ENCODE results near the gene PCED1A.

Gene PCED1A

GRCh38 chr20:2804041-2804828 lies 36.2 kb downstream of the PCED1A start:
- DNase-seq (ENCODE audit: low read depth), result no peak

- DNase-seq (ENCODE audit: low read depth), result no peak
These were observed 39.1 kb downstream of the PCED1A start for GRCh38 chr20:2801286-2801728.

- DNase-seq (ENCODE audit: low read depth), result no peak
These were observed 39.8 kb downstream of the PCED1A start, which contains the start of gene CPXM1 for GRCh38 chr20:2800521-2801285. Gene CPXM1, minus strand, starts transcription at chr20:2800627. Its CDS starts 55 bp downstream, at chr20:2800572.

GRCh38 chr20:2799688-2800520 lies 40.6 kb downstream of the PCED1A start:
- DNase-seq (ENCODE audit: low read depth), result no peak

- no peak for DNase-seq (ENCODE audit: low read depth)
These were observed 41.2 kb downstream of the PCED1A start for GRCh38 chr20:2799271-2799670.

- DNase-seq (ENCODE audit: low read depth), result no peak
These were observed 41.6 kb downstream of the PCED1A start for GRCh38 chr20:2798814-2799213.

- DNase-seq (ENCODE audit: low read depth), result no peak
These were observed 42.2 kb downstream of the PCED1A start for GRCh38 chr20:2798095-2798805.

GRCh38 chr20:2797136-2797983 lies 43.1 kb downstream of the PCED1A start:
- no peak for DNase-seq (ENCODE audit: low read depth)

- no peak for DNase-seq (ENCODE audit: low read depth)
These were observed 44.3 kb downstream of the PCED1A start for GRCh38 chr20:2796011-2796660.

GRCh38 chr20:2795451-2795850 lies 45.0 kb downstream of the PCED1A start:
- no peak for DNase-seq (ENCODE audit: low read depth)

GRCh38 chr20:2794866-2795447 lies 45.5 kb downstream of the PCED1A start:
- DNase-seq (ENCODE audit: low read depth), result no peak

GRCh38 chr20:2794202-2794748 lies 46.2 kb downstream of the PCED1A start:
- DNase-seq (ENCODE audit: low read depth), result no peak

- no peak for DNase-seq (ENCODE audit: low read depth)
These were observed 47.0 kb downstream of the PCED1A start for GRCh38 chr20:2793471-2793870.

Data from stimulated activated CD8-positive, alpha-beta memory T cell treated with anti-CD3 and anti-CD28 coated beads, Interleukin-15, amount 100 ng/mL, for 24 hours (primary cell).